H1 (cell line): ENCODE measurements around the gene WWC2. TPM values are rescaled to one million over a fixed set of nuclear protein-coding genes. Genes with fewer than 3 reads are reported as not detected.

Experiments used
- CTCF ChIA-PET: fragments of 300-600 bp; sonication (Branson Sonifier 250); formaldehyde crosslinking; loops from one replicate; lab custom pipeline; 2021; ENCODE audit not compliant: partially characterized antibody; lab: Charles Lee
- POLR2A ChIA-PET: fragments of 300-600 bp; sonication (Branson Sonifier 250); formaldehyde crosslinking; loops from one replicate; lab custom pipeline; 2021; ENCODE audit warnings: inconsistent platforms; ENCODE audit not compliant: partially characterized antibody; lab: Charles Lee
- DNase-seq, 2 experiments: peaks; one replicate each; pipeline versions ENCODE4 v3.0.0 to v3.0.0-alpha.2; 2010 to 2022; ENCODE audit warnings: low spot score in 2 of 2, low read depth in 1 of 2, mixed read lengths in 1 of 2
- FAIRE-seq: peaks from 2 replicates; lab custom pipeline; 2011; peaks lifted over from hg19 to GRCh38; lab: Jason Lieb, UNC
- H2AFZ ChIP-seq: 2 replicates; pipeline ENCODE4 v1.8.1; 2012; ENCODE audit warnings: low read length, inconsistent platforms
- H2AK5ac ChIP-seq: 2 replicates; pipeline ENCODE4 v1.6.1; 2013; ENCODE audit warnings: low read depth, low read length
- H2BK120ac ChIP-seq: replicated peaks from 2 replicates; pipeline ENCODE3; 2013; ENCODE audit warnings: low read depth, low read length, inconsistent platforms
- H2BK12ac ChIP-seq: 2 replicates; pipeline ENCODE4 v1.6.1; 2013; ENCODE audit warnings: low read depth, low read length
- H2BK15ac ChIP-seq: 2 replicates; pipeline ENCODE4 v1.6.1; 2013; ENCODE audit warnings: low read length
- H2BK20ac ChIP-seq: 2 replicates; pipeline ENCODE4 v1.6.1; 2013; ENCODE audit warnings: low read length
- H2BK5ac ChIP-seq: 2 replicates; pipeline ENCODE4 v1.6.1; 2013; ENCODE audit warnings: low read depth, low read length
- H3K14ac ChIP-seq: 2 replicates; pipeline ENCODE4 v1.6.1; 2013; ENCODE audit warnings: inconsistent platforms; ENCODE audit not compliant: insufficient read length
- H3K18ac ChIP-seq: 2 replicates; pipeline ENCODE4 v1.6.1; 2013; ENCODE audit warnings: low read length; ENCODE audit errors: extremely low read depth
- H3K23ac ChIP-seq: 2 replicates; pipeline ENCODE4 v1.6.1; 2013; ENCODE audit warnings: inconsistent platforms; ENCODE audit not compliant: insufficient read length
- H3K23me2 ChIP-seq: 2 replicates; pipeline ENCODE4 v1.6.1; 2013; ENCODE audit warnings: low read depth, low read length
- H3K27ac ChIP-seq: 2 replicates; pipeline ENCODE4 v1.6.1; 2011; ENCODE audit warnings: low read depth, low read length, inconsistent platforms
- H3K27me3 ChIP-seq, 4 experiments: replicated peaks in 1 of 4; 1 replicate in 1 of 4; 2 replicates in 3 of 4; pipeline versions ENCODE4 v1.6.1 to v1.8.1; 2011 to 2013; ENCODE audit warnings: low read length in 3 of 4, mild to moderate bottlenecking in 3 of 4, inconsistent platforms in 2 of 4, mixed read lengths in 2 of 4, moderate library complexity in 1 of 4; ENCODE audit not compliant: control insufficient read depth in 3 of 4, insufficient read depth in 3 of 4; ENCODE audit errors: extremely low read depth in 1 of 4
- H3K36me3 ChIP-seq, 4 experiments: 2 replicates each; pipeline versions ENCODE4 v1.6.1 to v1.8.1; 2011 to 2013; ENCODE audit warnings: mild to moderate bottlenecking in 4 of 4, low read length in 3 of 4, moderate library complexity in 2 of 4, control low read depth in 1 of 4, inconsistent platforms in 1 of 4; ENCODE audit not compliant: insufficient read depth in 4 of 4, control insufficient read depth in 2 of 4
- H3K4ac ChIP-seq: replicated peaks from 2 replicates; pipeline ENCODE3; 2013; ENCODE audit warnings: low read length, low read depth, mixed read lengths, inconsistent platforms; ENCODE audit not compliant: insufficient read length
- H3K4me1 ChIP-seq, 4 experiments: replicated peaks in 1 of 4; 1 replicate in 1 of 4; 2 replicates in 3 of 4; pipeline versions ENCODE4 v1.6.1 to v1.8.1; 2011 to 2013; ENCODE audit warnings: low read length in 3 of 4, inconsistent platforms in 2 of 4, mixed read lengths in 1 of 4; ENCODE audit not compliant: insufficient read depth in 4 of 4, control insufficient read depth in 3 of 4
- H3K4me2 ChIP-seq, 2 experiments: 2 replicates each; pipeline versions ENCODE4 v1.6.1 to v1.8.1; 2011 to 2013; ENCODE audit warnings: low read depth in 2 of 2, low read length in 2 of 2, control low read depth in 1 of 2, inconsistent platforms in 1 of 2, mild to moderate bottlenecking in 1 of 2; ENCODE audit not compliant: insufficient read depth in 1 of 2
- H3K4me3 ChIP-seq, 4 experiments: fragments of 200-600, 300-600 bp in 1 of 4; sonication (generic), shearing (Covaris generic), sonication (Bioruptor Twin) in 1 of 4; 2 replicates each; pipeline versions ENCODE4 v1.5.1 to v1.8.1; 2011 to 2016; ENCODE audit warnings: low read length in 4 of 4, low read depth in 3 of 4, control low read depth in 2 of 4, inconsistent platforms in 2 of 4, mild to moderate bottlenecking in 2 of 4, mixed read lengths in 1 of 4, moderate library complexity in 1 of 4; ENCODE audit not compliant: insufficient read depth in 2 of 4; ENCODE audit errors: extremely low read depth in 1 of 4
- H3K56ac ChIP-seq: replicated peaks from 2 replicates; pipeline ENCODE3; 2013; ENCODE audit warnings: low read depth, mild to moderate bottlenecking, mixed read lengths, low read length, inconsistent platforms; ENCODE audit not compliant: insufficient read length
- H3K79me1 ChIP-seq: 2 replicates; pipeline ENCODE4 v1.6.1; 2013; ENCODE audit warnings: low read depth, low read length, control low read depth
- H3K79me2 ChIP-seq, 2 experiments: 2 replicates each; pipeline versions ENCODE4 v1.6.1 to v1.8.1; 2012 to 2013; ENCODE audit warnings: low read length in 2 of 2, mild to moderate bottlenecking in 2 of 2, inconsistent platforms in 1 of 2; ENCODE audit not compliant: insufficient read depth in 2 of 2, control insufficient read depth in 1 of 2
- H3K9ac ChIP-seq, 4 experiments: replicated peaks in 1 of 4; 1 replicate in 1 of 4; 2 replicates in 3 of 4; pipeline versions ENCODE4 v1.6.1 to v1.8.1; 2011 to 2013; ENCODE audit warnings: low read depth in 3 of 4, low read length in 3 of 4, control low read depth in 2 of 4, mild to moderate bottlenecking in 2 of 4, moderate library complexity in 2 of 4, inconsistent platforms in 1 of 4; ENCODE audit errors: extremely low read depth in 1 of 4
- H3K9me3 ChIP-seq, 2 experiments: 2 replicates each; pipeline versions ENCODE4 v1.6.1 to v1.8.1; 2012 to 2013; ENCODE audit warnings: mild to moderate bottlenecking in 2 of 2, moderate library complexity in 2 of 2, control low read depth in 1 of 2, inconsistent platforms in 1 of 2, low read depth in 1 of 2, low read length in 1 of 2, mixed read lengths in 1 of 2; ENCODE audit not compliant: insufficient read depth in 2 of 2
- H4K20me1 ChIP-seq, 2 experiments: replicated peaks in 1 of 2; 2 replicates each; pipeline versions ENCODE3 to v1.8.1; 2011 to 2013; ENCODE audit warnings: inconsistent platforms in 2 of 2, low read length in 2 of 2, mild to moderate bottlenecking in 1 of 2; ENCODE audit not compliant: insufficient read depth in 2 of 2, control insufficient read depth in 1 of 2
- H4K5ac ChIP-seq: 2 replicates; pipeline ENCODE4 v1.6.1; 2013; ENCODE audit warnings: low read length, low read depth, mixed read lengths, inconsistent platforms; ENCODE audit not compliant: insufficient read length
- H4K8ac ChIP-seq: 2 replicates; pipeline ENCODE4 v1.8.0; 2013; ENCODE audit warnings: mild to moderate bottlenecking, moderate library complexity, low read length, inconsistent platforms; ENCODE audit not compliant: insufficient read depth; ENCODE audit errors: extremely low read depth
- H4K91ac ChIP-seq: replicated peaks from 2 replicates; pipeline ENCODE3; 2013; ENCODE audit warnings: low read length, mixed read lengths, inconsistent platforms; ENCODE audit not compliant: insufficient read length
- CBX5 ChIP-seq: fragments of 300-800, 300-1000 bp; sonication (generic); IDR thresholded peaks from 2 replicates; pipeline ENCODE4 v1.7.1; 2016; ENCODE audit warnings: antibody characterized with exemption, low read length, low read depth
- CTCF ChIP-seq, 3 experiments: IDR thresholded peaks; 1 replicate in 2 of 3; 2 replicates in 1 of 3; pipeline versions ENCODE4 v1.5.1 to v1.6.1; 2011; ENCODE audit warnings: low read length in 3 of 3, mild to moderate bottlenecking in 3 of 3, inconsistent platforms in 2 of 3, low read depth in 1 of 3, moderate library complexity in 1 of 3; ENCODE audit not compliant: insufficient read depth in 1 of 3; ENCODE audit errors: control extremely low read depth in 1 of 3
- EZH2 ChIP-seq: fragments of 200-600 bp; sonication (generic); IDR thresholded peaks from 2 replicates; pipeline ENCODE4 v1.7.1; 2012; ENCODE audit warnings: low read depth, mild to moderate bottlenecking, moderate library complexity, low read length, inconsistent platforms; ENCODE audit not compliant: severe bottlenecking
- HDAC6 ChIP-seq: IDR thresholded peaks from one replicate; pipeline ENCODE4 v1.7.1; 2012; ENCODE audit warnings: low read depth, mild to moderate bottlenecking, inconsistent platforms, low read length, moderate library complexity
- NANOG ChIP-seq: IDR thresholded peaks from 2 replicates; pipeline ENCODE4 v1.6.1; 2011; ENCODE audit warnings: low read length, low read depth, mild to moderate bottlenecking, inconsistent platforms; ENCODE audit not compliant: insufficient read depth, poor library complexity, severe bottlenecking
- NRF1 ChIP-seq: IDR thresholded peaks from 2 replicates; pipeline ENCODE4 v1.6.1; 2011; ENCODE audit warnings: mild to moderate bottlenecking, low read depth, low read length, improper control_type of control experiment
- POU5F1 ChIP-seq: IDR thresholded peaks from 2 replicates; pipeline ENCODE4 v1.6.1; 2011; ENCODE audit warnings: low read depth, mild to moderate bottlenecking, low read length, moderate library complexity
- SUZ12 ChIP-seq: fragments of 200-600 bp; sonication (generic); IDR thresholded peaks from 2 replicates; pipeline ENCODE4 v1.6.1; 2012; ENCODE audit warnings: mild to moderate bottlenecking, inconsistent platforms, low read length, moderate library complexity, mixed read lengths
- USF2 ChIP-seq: IDR thresholded peaks from 2 replicates; pipeline ENCODE4 v1.6.1; 2011; ENCODE audit warnings: low read length, improper control_type of control experiment
- WGBS, 2 experiments: shearing (Covaris generic) in 1 of 2; methylation state at CpG; one replicate each; pipeline versions ENCODE4 v1.1.6 to v1.1.7; 2013 to 2015; ENCODE audit warnings: low lambda C conversion rate in 2 of 2, mixed read lengths in 2 of 2, inconsistent platforms in 1 of 2, low coverage in 1 of 2, missing lambda C conversion rate in 1 of 2; ENCODE audit not compliant: insufficient replicate concordance in 2 of 2, insufficient coverage in 1 of 2, insufficient read length in 1 of 2; ENCODE audit errors: extremely low coverage in 1 of 2, missing lambda C conversion rate in 1 of 2; 5-methylcytosine and 5-hydroxymethylcytosine counted together
- polyA plus RNA-seq, 7 experiments: library from polyadenylated mRNA; depleted of rRNA in 3 of 7; stranded (reverse) in 5 of 7; unstranded in 2 of 7; fragments of >200 nt in 5 of 7; fragments of 200-250 nt in 2 of 7; gene quantifications; 1 replicate in 5 of 7; 2 replicates in 1 of 7; 4 replicates in 1 of 7; pipeline versions ENCODE4 v1.2.1 to v1.2.3, GENCODE V29; 2011 to 2013; ENCODE audit warnings: missing spikeins in 2 of 7, mixed read lengths in 2 of 7
- total RNA-seq: library from RNA; stranded (reverse); fragmentation: NEBNext Ultra II Directional; extraction: Animal tissue kit (Norgen Biotek cat#: 25700); gene quantifications from 2 replicates; pipeline ENCODE4 v1.2.1, GENCODE V29; 2021
- TF ChIP-seq, protein P1 (sequence below): IDR thresholded peaks from 2 replicates; pipeline ENCODE4 v1.6.1; 2012; ENCODE audit warnings: inconsistent platforms

Gene WWC2
- total and polyA plus RNA-seq, 2 of the 8 experiments (the other 6 are each of a cell fraction or from before 2014, with no cell fraction given), result 17.6 to 135 TPM

DNA sequence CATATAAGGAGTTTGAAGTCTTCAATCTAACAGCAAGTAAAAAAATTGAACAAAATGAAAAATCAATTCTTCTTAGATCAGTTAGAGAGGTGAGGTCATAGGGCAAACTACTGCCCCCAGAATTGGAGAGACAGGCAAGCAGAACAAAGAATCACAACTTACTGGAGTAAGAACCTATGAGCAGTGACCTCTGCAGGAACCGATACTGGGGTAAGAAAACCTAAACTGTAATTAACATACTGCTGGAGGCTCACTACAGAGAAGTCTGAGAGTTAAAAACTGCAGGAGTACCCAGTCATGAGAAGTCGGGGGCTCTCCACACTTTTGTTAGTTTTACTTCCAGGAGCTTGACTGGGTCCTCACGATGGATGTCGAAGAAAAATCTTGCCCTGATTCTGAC, 205.0 kb downstream of the WWC2 start:
- no peak overlapping the region for H3K4me3 ChIP-seq
- no peak overlapping the region for H3K23ac ChIP-seq
- no peak for FAIRE-seq
- no peak overlapping the region for H3K18ac ChIP-seq
- no peaks in the 10 kb centered on the region for H3K9me3 ChIP-seq
- DNase-seq, result no peak
- no peak overlapping the region for H3K14ac ChIP-seq
- WGBS, 2 experiments, result 90% methylated on average over 4 of the region's 4 CpGs; no CpG with 5 or more reads in 1 of the 2 experiments
- H2AK5ac ChIP-seq, result no peak overlapping the region
- no peak overlapping the region for H3K56ac ChIP-seq
- H3K23me2 ChIP-seq, result no peaks in the 10 kb centered on the region
- H3K79me2 ChIP-seq, result no peaks in the 10 kb centered on the region
- H3K27ac ChIP-seq, result no peak overlapping the region
- no peak overlapping the region for H3K4ac ChIP-seq
- H3K4me1 ChIP-seq, result no peaks in the 10 kb centered on the region
- H2BK15ac ChIP-seq, result no peak overlapping the region
- H3K4me2 ChIP-seq, result no peak overlapping the region
- no peaks in the 10 kb centered on the region for H4K20me1 ChIP-seq
- ChIA-PET CTCF (interaction anchor here (0.7 to 1.2 kb wide), 2 partner anchors 43 to 365 kb away, joined by 3 to 5 read pairs; no protein-coding TSS in a partner anchor), POLR2A (interaction anchor here (0.6 to 1.4 kb wide), 3 partner anchors 8 to 14 kb away, joined by 3 to 4 read pairs (median 4); no protein-coding TSS in a partner anchor)
- no peak overlapping the region for H4K5ac ChIP-seq
- H3K27me3 ChIP-seq, result no peaks in the 10 kb centered on the region
- H2BK5ac ChIP-seq, result no peak overlapping the region
- no peak overlapping the region for H3K9ac ChIP-seq
- no peak overlapping the region for H2BK12ac ChIP-seq
- H3K79me1 ChIP-seq, result no peaks in the 10 kb centered on the region
- no peak overlapping the region for H2BK20ac ChIP-seq
- H4K8ac ChIP-seq, result no peak overlapping the region
- H2AFZ ChIP-seq, result no peak overlapping the region
- H4K91ac ChIP-seq, result no peak overlapping the region
- no peak overlapping the region for H2BK120ac ChIP-seq
- peaks cover 0 to 17% (median 8%) of the 10 kb centered on the region in 4 experiments; a peak in 3 of 8 replicates for H3K36me3 ChIP-seq
- TF ChIP-seq EZH2 (no peak), SUZ12 (no peak), USF2 (no peak), NANOG (no peak), CTCF (IDR thresholded peaks at IDR 0.05; ENCODE audit: control extremely low read depth in 1 of 3, insufficient read depth in 1 of 3, low read depth in 1 of 3, low read length in 3 of 3) (no peak), HDAC6 (no peak), CBX5 (no peak), NRF1 (no peak), POU5F1 (no peak)
- TF ChIP-seq, protein P1, sequence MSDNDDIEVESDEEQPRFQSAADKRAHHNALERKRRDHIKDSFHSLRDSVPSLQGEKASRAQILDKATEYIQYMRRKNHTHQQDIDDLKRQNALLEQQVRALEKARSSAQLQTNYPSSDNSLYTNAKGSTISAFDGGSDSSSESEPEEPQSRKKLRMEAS, result no peak
